NCI-H1105 treated with DMSO at 0.1 percent for 48 hours (cell line): ENCODE results near the gene RSPH1.
A peak's percentile ranks its signal among the peaks of the same experiment; 100 is the strongest.

Experiments used
- DNase-seq: peaks from one replicate; lab custom pipeline; 2025; lab: John Stamatoyannopoulos, UW

The RSPH1 gene

GRCh38 chr21:42531771-42532170, 35.7 kb upstream of the RSPH1 start:
- no peak for DNase-seq

GRCh38 chr21:42530167-42530518, 34.1 kb upstream of the RSPH1 start:
- no peak for DNase-seq

GRCh38 chr21:42527489-42528158, 31.6 kb upstream of the RSPH1 start:
- no peak for DNase-seq

- no peak for DNase-seq
These were observed 31.1 kb upstream of the RSPH1 start for GRCh38 chr21:42527127-42527488.

- DNase-seq = no peak
These were observed 30.3 kb upstream of the RSPH1 start for GRCh38 chr21:42526379-42526727.

- DNase-seq = no peak
These were observed 29.8 kb upstream of the RSPH1 start for GRCh38 chr21:42525676-42526378.

- DNase-seq = no peak
These were observed 29.1 kb upstream of the RSPH1 start for GRCh38 chr21:42525029-42525581.

GRCh38 chr21:42524341-42525028, 28.5 kb upstream of the RSPH1 start:
- peak; percentile 87 for DNase-seq

GRCh38 chr21:42523941-42524340, 27.9 kb upstream of the RSPH1 start:
- DNase-seq = peak; percentile 19

GRCh38 chr21:42523211-42523610, 27.2 kb upstream of the RSPH1 start:
- DNase-seq = no peak

GRCh38 chr21:42522771-42523170, 26.7 kb upstream of the RSPH1 start:
- DNase-seq = no peak

- no peak for DNase-seq
These were observed 26.2 kb upstream of the RSPH1 start for GRCh38 chr21:42522271-42522670.

- no peak for DNase-seq
These were observed 25.8 kb upstream of the RSPH1 start for GRCh38 chr21:42521805-42522204.

GRCh38 chr21:42521384-42521783, 25.4 kb upstream of the RSPH1 start:
- no peak for DNase-seq

GRCh38 chr21:42520628-42521253, 24.7 kb upstream of the RSPH1 start:
- DNase-seq = no peak

GRCh38 chr21:42518626-42519025, 22.6 kb upstream of the RSPH1 start:
- no peak for DNase-seq

- no peak for DNase-seq
These were observed 22.2 kb upstream of the RSPH1 start for GRCh38 chr21:42518215-42518614.

- no peak for DNase-seq
These were observed 19.9 kb upstream of the RSPH1 start for GRCh38 chr21:42515708-42516502.

GRCh38 chr21:42514883-42515228, 18.8 kb upstream of the RSPH1 start:
- peak; percentile 48 for DNase-seq

- peak; percentile 48 for DNase-seq
These were observed 18.2 kb upstream of the RSPH1 start for GRCh38 chr21:42513985-42514882.
